SK-N-SH (cell line): ENCODE data around the gene PHLPP1. TPM values are rescaled to one million over a fixed set of nuclear protein-coding genes. Genes with fewer than 3 reads are reported as not detected.

ENCODE experiments used
- CTCF ChIA-PET: fragments of 300-600, 350-600 bp; formaldehyde crosslinking; extraction: SDS; loops from one replicate; lab custom pipeline; 2021; lab: Yijun Ruan, JAX
- POLR2A ChIA-PET: fragments of 350-600 bp; sonication (Branson Sonifier 250); formaldehyde crosslinking; extraction: SDS; loops from one replicate; lab custom pipeline; 2020; ENCODE audit warnings: antibody characterized with exemption, inconsistent platforms; lab: Yijun Ruan, JAX
- DNase-seq: peaks from one replicate; pipeline ENCODE4 v3.0.0; 2012
- H2AFZ ChIP-seq: fragments of 200-600 bp; sonication (generic); 2 replicates; pipeline ENCODE4 v1.8.1; 2016; ENCODE audit warnings: antibody characterized with exemption, mild to moderate bottlenecking, low read depth
- H3F3A ChIP-seq: fragments of 200-600 bp; sonication (generic); replicated peaks from 2 replicates; pipeline ENCODE3; 2016; ENCODE audit warnings: antibody characterized with exemption, mild to moderate bottlenecking; ENCODE audit not compliant: insufficient read depth
- H3K27ac ChIP-seq, 2 experiments: fragments of 200-500 bp in 1 of 2; fragments of 200-600 bp in 1 of 2; sonication (Bioruptor generic) in 1 of 2; sonication (generic), shearing (Covaris generic) in 1 of 2; 2 replicates each; pipeline versions ENCODE4 v1.5.1 to v1.6.1; 2014 to 2016; ENCODE audit warnings: low read depth in 2 of 2, inconsistent platforms in 1 of 2, low read length in 1 of 2, mild to moderate bottlenecking in 1 of 2, mixed read lengths in 1 of 2
- H3K27me3 ChIP-seq: fragments of 200-600 bp; sonication (generic), shearing (Covaris generic); 2 replicates; pipeline ENCODE4 v1.6.1; 2016; ENCODE audit warnings: mixed run types; ENCODE audit not compliant: insufficient read depth
- H3K36me3 ChIP-seq, 2 experiments: fragments of 200-500 bp in 1 of 2; fragments of 200-600 bp in 1 of 2; sonication (Bioruptor generic) in 1 of 2; sonication (generic) in 1 of 2; replicated peaks in 1 of 2; 2 replicates each; pipeline versions ENCODE3 to v1.5.1; 2014 to 2016; ENCODE audit warnings: low read length in 1 of 2, mild to moderate bottlenecking in 1 of 2; ENCODE audit not compliant: insufficient read depth in 2 of 2, control insufficient read depth in 1 of 2
- H3K4me1 ChIP-seq, 2 experiments: fragments of 200-500 bp in 1 of 2; fragments of 200-600 bp in 1 of 2; sonication (Bioruptor generic) in 1 of 2; sonication (generic), shearing (Covaris generic) in 1 of 2; 2 replicates each; pipeline versions ENCODE4 v1.5.1 to v1.6.1; 2014 to 2016; ENCODE audit warnings: low read depth in 1 of 2, low read length in 1 of 2, mixed run types in 1 of 2; ENCODE audit not compliant: insufficient read depth in 2 of 2, control insufficient read depth in 1 of 2
- H3K4me2 ChIP-seq: fragments of 200-600 bp; sonication (generic), shearing (Covaris generic); 2 replicates; pipeline ENCODE4 v1.6.1; 2017; ENCODE audit warnings: mixed run types
- H3K4me3 ChIP-seq, 2 experiments: fragments of 200-500 bp in 1 of 2; fragments of 200-600 bp in 1 of 2; sonication (Bioruptor generic) in 1 of 2; sonication (generic), shearing (Covaris generic) in 1 of 2; 2 replicates each; pipeline versions ENCODE4 v1.5.1 to v1.8.1; 2014 to 2016; ENCODE audit warnings: low read depth in 2 of 2, inconsistent platforms in 1 of 2, low read length in 1 of 2, mild to moderate bottlenecking in 1 of 2, mixed read lengths in 1 of 2, moderate library complexity in 1 of 2
- H3K79me2 ChIP-seq: fragments of 200-600 bp; sonication (generic); 2 replicates; pipeline ENCODE4 v1.8.1; 2017; ENCODE audit warnings: mild to moderate bottlenecking; ENCODE audit not compliant: insufficient read depth
- H3K9ac ChIP-seq: fragments of 200-600 bp; sonication (generic); 2 replicates; pipeline ENCODE4 v1.6.1; 2017; ENCODE audit warnings: mixed run types
- H3K9me2 ChIP-seq: fragments of 200-600 bp; sonication (generic); 2 replicates; pipeline ENCODE4 v1.6.1; 2017; ENCODE audit warnings: mixed run types
- H3K9me3 ChIP-seq: fragments of 200-600 bp; sonication (generic); 2 replicates; pipeline ENCODE4 v1.6.1; 2017; ENCODE audit warnings: mixed run types, mild to moderate bottlenecking, moderate library complexity
- H4K20me1 ChIP-seq: fragments of 200-600 bp; sonication (generic); 2 replicates; pipeline ENCODE4 v1.6.1; 2017; ENCODE audit warnings: mild to moderate bottlenecking, mixed run types; ENCODE audit not compliant: insufficient read depth
- CHD2 ChIP-seq: fragments of 150-350 bp; IDR thresholded peaks from 2 replicates; pipeline ENCODE4 v1.6.1; 2018; ENCODE audit warnings: low read length; ENCODE audit not compliant: partially characterized antibody
- ELF1 ChIP-seq: IDR thresholded peaks from 2 replicates; pipeline ENCODE4 v1.4.0; 2012
- EP300 ChIP-seq, 2 experiments: IDR thresholded peaks; 2 replicates each; pipeline versions ENCODE4 v1.4.0 to v1.6.1; 2012; ENCODE audit warnings: borderline replicate concordance in 1 of 2, low read depth in 1 of 2, low read length in 1 of 2
- FOXJ3 ChIP-seq: sonication (generic); formaldehyde crosslinking; IDR thresholded peaks from 2 replicates; pipeline ENCODE4 v1.5.1; 2020; ENCODE audit warnings: mild to moderate bottlenecking, missing genetic modification reagents
- NFIC ChIP-seq: IDR thresholded peaks from 2 replicates; pipeline ENCODE4 v1.4.0; 2012; ENCODE audit warnings: borderline replicate concordance
- POLR2AphosphoS5 ChIP-seq: IDR thresholded peaks from 2 replicates; pipeline ENCODE4 v1.6.1; 2012; ENCODE audit warnings: low read depth, low read length
- RAD21 ChIP-seq: IDR thresholded peaks from 2 replicates; pipeline ENCODE4 v1.6.1; 2012; ENCODE audit warnings: mild to moderate bottlenecking, low read length
- RXRA ChIP-seq: IDR thresholded peaks from 2 replicates; pipeline ENCODE4 v1.4.0; 2012; ENCODE audit warnings: low read depth, mild to moderate bottlenecking, borderline replicate concordance
- SIN3A ChIP-seq: IDR thresholded peaks from 2 replicates; pipeline ENCODE4 v1.6.1; 2012; ENCODE audit warnings: low read depth, mild to moderate bottlenecking, low read length, moderate library complexity, borderline replicate concordance
- SMC3 ChIP-seq: IDR thresholded peaks from 2 replicates; pipeline ENCODE4 v1.6.1; 2012; ENCODE audit warnings: low read depth, low read length, improper control_type of control experiment
- TAF1 ChIP-seq: IDR thresholded peaks from 2 replicates; pipeline ENCODE4 v1.6.1; 2012; ENCODE audit warnings: low read depth, mild to moderate bottlenecking, low read length, moderate library complexity, borderline replicate concordance
- TEAD4 ChIP-seq: IDR thresholded peaks from 2 replicates; pipeline ENCODE4 v1.4.0; 2012; ENCODE audit warnings: mild to moderate bottlenecking, borderline replicate concordance; ENCODE audit not compliant: insufficient read depth
- WGBS: methylation state at CpG from one replicate; pipeline ENCODE4 v1.1.6; 2017; ENCODE audit warnings: low lambda C conversion rate; 5-methylcytosine and 5-hydroxymethylcytosine counted together
- polyA plus RNA-seq, 3 experiments: library from polyadenylated mRNA; depleted of rRNA; stranded (reverse); fragments of >200 nt; gene quantifications; 2 replicates each; pipeline ENCODE4 v1.2.3, GENCODE V29; 2012
- TF ChIP-seq, protein P1 (sequence below): IDR thresholded peaks from 2 replicates; pipeline ENCODE4 v1.4.0; 2012; ENCODE audit warnings: low read depth, borderline replicate concordance
- TF ChIP-seq, protein P2 (sequence below): fragments of 200-600 bp; sonication (generic); IDR thresholded peaks from 2 replicates; pipeline ENCODE4 v1.6.1; 2017; ENCODE audit warnings: antibody characterized with exemption, mild to moderate bottlenecking, moderate library complexity
- TF ChIP-seq, protein P3 (sequence below): IDR thresholded peaks from 2 replicates; pipeline ENCODE4 v1.4.0; 2012; ENCODE audit warnings: low read depth
- TF ChIP-seq, protein P4 (sequence below): IDR thresholded peaks from 2 replicates; pipeline ENCODE4 v1.6.1; 2012; ENCODE audit warnings: mild to moderate bottlenecking, low read depth, low read length, moderate library complexity

Gene PHLPP1
- polyA plus RNA-seq, 1 of the 3 experiments (the other 2 are of a cell fraction) = 4.6 TPM

DNA sequence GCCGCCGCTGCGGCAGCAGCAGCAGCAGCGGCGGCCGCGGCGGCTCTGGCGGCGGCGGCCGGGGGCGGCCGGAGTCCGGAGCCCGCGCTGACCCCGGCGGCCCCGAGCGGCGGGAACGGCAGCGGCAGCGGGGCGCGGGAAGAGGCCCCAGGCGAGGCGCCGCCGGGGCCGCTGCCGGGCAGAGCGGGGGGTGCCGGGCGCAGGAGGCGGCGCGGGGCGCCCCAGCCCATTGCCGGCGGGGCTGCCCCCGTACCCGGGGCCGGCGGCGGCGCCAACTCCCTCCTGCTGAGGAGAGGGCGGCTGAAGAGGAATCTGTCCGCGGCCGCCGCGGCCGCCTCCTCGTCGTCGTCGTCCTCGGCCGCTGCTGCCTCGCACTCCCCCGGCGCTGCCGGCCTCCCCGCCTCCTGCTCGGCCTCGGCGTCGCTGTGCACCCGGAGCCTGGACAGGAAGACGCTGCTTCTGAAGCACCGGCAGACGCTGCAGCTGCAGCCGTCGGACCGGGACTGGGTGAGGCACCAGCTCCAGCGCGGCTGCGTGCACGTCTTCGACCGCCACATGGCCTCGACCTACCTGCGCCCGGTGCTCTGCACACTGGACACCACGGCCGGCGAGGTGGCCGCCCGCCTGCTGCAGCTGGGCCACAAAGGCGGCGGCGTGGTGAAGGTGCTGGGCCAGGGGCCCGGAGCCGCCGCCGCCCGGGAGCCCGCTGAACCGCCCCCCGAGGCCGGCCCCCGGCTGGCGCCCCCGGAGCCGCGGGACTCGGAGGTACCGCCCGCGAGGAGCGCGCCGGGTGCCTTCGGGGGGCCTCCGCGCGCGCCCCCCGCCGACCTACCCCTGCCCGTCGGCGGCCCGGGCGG, 646 bp downstream of the PHLPP1 start:
- no peaks in the 10 kb centered on the region for H3K27me3 ChIP-seq
- POLR2A ChIA-PET = interaction anchor here (1.4 kb wide), 2 partner anchors 265 to 267 kb away, joined by 3 to 5 read pairs; no protein-coding TSS in a partner anchor
- CTCF ChIA-PET = interaction anchor here (1.0 to 5.0 kb wide), 11 partner anchors 40 to 290 kb away, joined by 3 to 64 read pairs (median 4); no protein-coding TSS in a partner anchor

DNA sequence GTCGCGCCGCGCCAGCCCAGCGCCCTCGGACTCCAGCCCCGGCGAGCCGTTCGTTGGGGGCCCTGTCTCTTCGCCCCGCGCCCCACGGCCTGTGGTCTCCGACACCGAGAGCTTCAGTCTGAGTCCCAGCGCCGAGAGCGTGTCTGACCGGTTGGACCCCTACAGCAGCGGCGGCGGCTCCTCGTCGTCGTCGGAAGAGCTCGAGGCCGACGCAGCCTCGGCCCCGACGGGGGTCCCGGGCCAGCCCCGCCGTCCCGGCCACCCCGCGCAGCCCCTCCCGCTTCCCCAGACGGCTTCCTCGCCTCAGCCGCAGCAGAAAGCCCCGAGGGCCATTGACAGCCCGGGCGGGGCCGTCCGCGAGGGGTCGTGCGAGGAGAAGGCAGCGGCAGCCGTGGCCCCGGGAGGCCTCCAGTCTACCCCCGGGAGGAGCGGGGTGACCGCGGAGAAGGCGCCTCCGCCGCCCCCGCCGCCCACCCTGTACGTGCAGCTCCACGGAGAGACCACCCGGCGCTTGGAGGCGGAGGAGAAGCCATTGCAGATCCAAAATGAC, 1.4 kb downstream of the PHLPP1 start:
- Histone ChIP-seq H3K27me3 (no peaks in the 10 kb centered on the region), H3K9me2 (no peaks in the 10 kb centered on the region), H3K9ac (no peak overlapping the region; the same call in 1 of the 2 replicates), H3F3A (no peaks in the 10 kb centered on the region), H3K4me2 (peak overlapping the region; percentile 68), H2AFZ (no peak overlapping the region), H3K9me3 (no peaks in the 10 kb centered on the region), H4K20me1 (peaks cover 6% of the 10 kb centered on the region; the same call in 1 of the 2 replicates), H3K27ac (no peak overlapping the region), H3K4me1 (peaks cover 8 to 11% of the 10 kb centered on the region in 2 experiments; a peak in 3 of 4 replicates), H3K36me3 (no peaks in the 10 kb centered on the region), H3K79me2 (peaks cover 45% of the 10 kb centered on the region), H3K4me3 (peak overlapping the region; percentile 70 to 77)
- WGBS = 0% methylated on average over 13 of the region's 68 CpGs
- ChIA-PET POLR2A (no interaction called here), CTCF (interaction anchor here (0.8 to 5.0 kb wide), 6 partner anchors 26 to 291 kb away, joined by 3 to 64 read pairs (median 3); no protein-coding TSS in a partner anchor)
- DNase-seq = peak; percentile 77
- TF ChIP-seq POLR2AphosphoS5 (no peak), ELF1 (no peak), EP300 (IDR thresholded peaks at IDR 0.05; ENCODE audit: borderline replicate concordance in 1 of 2, low read depth in 1 of 2, low read length in 1 of 2) (no peak), SMC3 (0 out of 2 replicates have a peak, but pooled peaks have one; percentile 7), CHD2 (no peak), RAD21 (peak; percentile 30)
- TF ChIP-seq, protein P1, sequence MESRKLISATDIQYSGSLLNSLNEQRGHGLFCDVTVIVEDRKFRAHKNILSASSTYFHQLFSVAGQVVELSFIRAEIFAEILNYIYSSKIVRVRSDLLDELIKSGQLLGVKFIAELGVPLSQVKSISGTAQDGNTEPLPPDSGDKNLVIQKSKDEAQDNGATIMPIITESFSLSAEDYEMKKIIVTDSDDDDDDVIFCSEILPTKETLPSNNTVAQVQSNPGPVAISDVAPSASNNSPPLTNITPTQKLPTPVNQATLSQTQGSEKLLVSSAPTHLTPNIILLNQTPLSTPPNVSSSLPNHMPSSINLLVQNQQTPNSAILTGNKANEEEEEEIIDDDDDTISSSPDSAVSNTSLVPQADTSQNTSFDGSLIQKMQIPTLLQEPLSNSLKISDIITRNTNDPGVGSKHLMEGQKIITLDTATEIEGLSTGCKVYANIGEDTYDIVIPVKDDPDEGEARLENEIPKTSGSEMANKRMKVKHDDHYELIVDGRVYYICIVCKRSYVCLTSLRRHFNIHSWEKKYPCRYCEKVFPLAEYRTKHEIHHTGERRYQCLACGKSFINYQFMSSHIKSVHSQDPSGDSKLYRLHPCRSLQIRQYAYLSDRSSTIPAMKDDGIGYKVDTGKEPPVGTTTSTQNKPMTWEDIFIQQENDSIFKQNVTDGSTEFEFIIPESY = no peak
- TF ChIP-seq, protein P2, sequence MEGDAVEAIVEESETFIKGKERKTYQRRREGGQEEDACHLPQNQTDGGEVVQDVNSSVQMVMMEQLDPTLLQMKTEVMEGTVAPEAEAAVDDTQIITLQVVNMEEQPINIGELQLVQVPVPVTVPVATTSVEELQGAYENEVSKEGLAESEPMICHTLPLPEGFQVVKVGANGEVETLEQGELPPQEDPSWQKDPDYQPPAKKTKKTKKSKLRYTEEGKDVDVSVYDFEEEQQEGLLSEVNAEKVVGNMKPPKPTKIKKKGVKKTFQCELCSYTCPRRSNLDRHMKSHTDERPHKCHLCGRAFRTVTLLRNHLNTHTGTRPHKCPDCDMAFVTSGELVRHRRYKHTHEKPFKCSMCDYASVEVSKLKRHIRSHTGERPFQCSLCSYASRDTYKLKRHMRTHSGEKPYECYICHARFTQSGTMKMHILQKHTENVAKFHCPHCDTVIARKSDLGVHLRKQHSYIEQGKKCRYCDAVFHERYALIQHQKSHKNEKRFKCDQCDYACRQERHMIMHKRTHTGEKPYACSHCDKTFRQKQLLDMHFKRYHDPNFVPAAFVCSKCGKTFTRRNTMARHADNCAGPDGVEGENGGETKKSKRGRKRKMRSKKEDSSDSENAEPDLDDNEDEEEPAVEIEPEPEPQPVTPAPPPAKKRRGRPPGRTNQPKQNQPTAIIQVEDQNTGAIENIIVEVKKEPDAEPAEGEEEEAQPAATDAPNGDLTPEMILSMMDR = peak; percentile 24; the same call in 1 of the 2 replicates

More for the DNA sequence above, 646 bp downstream of the PHLPP1 start:
- peak overlapping the region; percentile 74; the same call in 1 of the 2 replicates for H3K4me2 ChIP-seq
- H2AFZ ChIP-seq = no peak overlapping the region; the same call in 1 of the 2 replicates
- H3K4me3 ChIP-seq = peak overlapping the region; percentile 70 to 77
- no CpG with 5 or more reads among the region's 127 CpGs for WGBS
- peaks cover 6 to 11% of the 10 kb centered on the region in 2 experiments; a peak in 3 of 4 replicates for H3K4me1 ChIP-seq
- TF ChIP-seq FOXJ3 (CRISPR knock-in tag) (no peak), RXRA (no peak), SIN3A (0 out of 2 replicates have a peak, but pooled peaks have one; percentile 45), TEAD4 (no peak), NFIC (no peak), TAF1 (0 out of 2 replicates have a peak, but pooled peaks have one; percentile 30)
- TF ChIP-seq, protein P3, sequence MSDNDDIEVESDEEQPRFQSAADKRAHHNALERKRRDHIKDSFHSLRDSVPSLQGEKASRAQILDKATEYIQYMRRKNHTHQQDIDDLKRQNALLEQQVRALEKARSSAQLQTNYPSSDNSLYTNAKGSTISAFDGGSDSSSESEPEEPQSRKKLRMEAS = peak; percentile 50; the same call in 1 of the 2 replicates
- TF ChIP-seq, protein P4, sequence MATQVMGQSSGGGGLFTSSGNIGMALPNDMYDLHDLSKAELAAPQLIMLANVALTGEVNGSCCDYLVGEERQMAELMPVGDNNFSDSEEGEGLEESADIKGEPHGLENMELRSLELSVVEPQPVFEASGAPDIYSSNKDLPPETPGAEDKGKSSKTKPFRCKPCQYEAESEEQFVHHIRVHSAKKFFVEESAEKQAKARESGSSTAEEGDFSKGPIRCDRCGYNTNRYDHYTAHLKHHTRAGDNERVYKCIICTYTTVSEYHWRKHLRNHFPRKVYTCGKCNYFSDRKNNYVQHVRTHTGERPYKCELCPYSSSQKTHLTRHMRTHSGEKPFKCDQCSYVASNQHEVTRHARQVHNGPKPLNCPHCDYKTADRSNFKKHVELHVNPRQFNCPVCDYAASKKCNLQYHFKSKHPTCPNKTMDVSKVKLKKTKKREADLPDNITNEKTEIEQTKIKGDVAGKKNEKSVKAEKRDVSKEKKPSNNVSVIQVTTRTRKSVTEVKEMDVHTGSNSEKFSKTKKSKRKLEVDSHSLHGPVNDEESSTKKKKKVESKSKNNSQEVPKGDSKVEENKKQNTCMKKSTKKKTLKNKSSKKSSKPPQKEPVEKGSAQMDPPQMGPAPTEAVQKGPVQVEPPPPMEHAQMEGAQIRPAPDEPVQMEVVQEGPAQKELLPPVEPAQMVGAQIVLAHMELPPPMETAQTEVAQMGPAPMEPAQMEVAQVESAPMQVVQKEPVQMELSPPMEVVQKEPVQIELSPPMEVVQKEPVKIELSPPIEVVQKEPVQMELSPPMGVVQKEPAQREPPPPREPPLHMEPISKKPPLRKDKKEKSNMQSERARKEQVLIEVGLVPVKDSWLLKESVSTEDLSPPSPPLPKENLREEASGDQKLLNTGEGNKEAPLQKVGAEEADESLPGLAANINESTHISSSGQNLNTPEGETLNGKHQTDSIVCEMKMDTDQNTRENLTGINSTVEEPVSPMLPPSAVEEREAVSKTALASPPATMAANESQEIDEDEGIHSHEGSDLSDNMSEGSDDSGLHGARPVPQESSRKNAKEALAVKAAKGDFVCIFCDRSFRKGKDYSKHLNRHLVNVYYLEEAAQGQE = no peak
- H3K9me2 ChIP-seq = no peaks in the 10 kb centered on the region
- DNase-seq = peak; percentile 77
- H3K27ac ChIP-seq = peak overlapping the region; percentile 77 to 87
- H3K79me2 ChIP-seq = peaks cover 39% of the 10 kb centered on the region
- H3F3A ChIP-seq = no peaks in the 10 kb centered on the region
- peak overlapping the region; percentile 72; the same call in 1 of the 2 replicates for H3K9ac ChIP-seq
- H3K36me3 ChIP-seq = no peaks in the 10 kb centered on the region
- no peaks in the 10 kb centered on the region for H3K9me3 ChIP-seq
- peaks cover 6% of the 10 kb centered on the region; the same call in 1 of the 2 replicates for H4K20me1 ChIP-seq
